HepG2 (cell line): ENCODE results near the gene NABP2. TPM values are rescaled to one million over a fixed set of nuclear protein-coding genes. Genes with fewer than 3 reads are reported as not detected.
A peak's percentile ranks its signal among the peaks of the same experiment; 100 is the strongest.

Source experiments
- ATF1 ChIP-seq: IDR thresholded peaks from 2 replicates; pipeline ENCODE4 v1.6.1; 2016; ENCODE audit warnings: mild to moderate bottlenecking, control low read depth
- FOXO1 ChIP-seq: sonication (generic); formaldehyde crosslinking; IDR thresholded peaks from 2 replicates; pipeline ENCODE4 v1.4.0; 2020; ENCODE audit warnings: missing genetic modification reagents
- KDM3A ChIP-seq: IDR thresholded peaks from 2 replicates; pipeline ENCODE4 v1.6.1; 2018; ENCODE audit warnings: low read depth, missing compliant biosample characterization
- SAP130 ChIP-seq: IDR thresholded peaks from 2 replicates; pipeline ENCODE4 v1.6.1; 2016; ENCODE audit warnings: low read depth
- SATB2 ChIP-seq: sonication (generic); formaldehyde crosslinking; IDR thresholded peaks from 2 replicates; pipeline ENCODE4 v1.5.0; 2020; ENCODE audit warnings: missing genetic modification reagents
- SMYD3 ChIP-seq: sonication (generic); formaldehyde crosslinking; IDR thresholded peaks from 2 replicates; pipeline ENCODE4 v1.8.1; 2023; ENCODE audit warnings: mild to moderate bottlenecking, missing genetic modification reagents
- SRF ChIP-seq: IDR thresholded peaks from 2 replicates; pipeline ENCODE4 v1.6.1; 2011; ENCODE audit warnings: mild to moderate bottlenecking, low read depth, low read length, moderate library complexity
- TGIF2 ChIP-seq: IDR thresholded peaks from 2 replicates; pipeline ENCODE4 v1.6.1; 2016; ENCODE audit warnings: control low read depth, missing compliant biosample characterization
- XBP1 ChIP-seq: sonication (generic); formaldehyde crosslinking; IDR thresholded peaks from 2 replicates; pipeline ENCODE4 v1.5.0; 2020; ENCODE audit warnings: missing genetic modification reagents
- ZNF24 ChIP-seq: fragments of 450-650 bp; IDR thresholded peaks from 2 replicates; pipeline ENCODE4 v1.6.1; 2017; ENCODE audit warnings: antibody characterized with exemption, mild to moderate bottlenecking
- ZNF576 ChIP-seq: sonication (generic); formaldehyde crosslinking; IDR thresholded peaks from 2 replicates; pipeline ENCODE4 v1.4.0; 2020; ENCODE audit warnings: mild to moderate bottlenecking, missing genetic modification reagents
- ZNF691 ChIP-seq: sonication (generic); formaldehyde crosslinking; IDR thresholded peaks from 2 replicates; pipeline ENCODE4 v1.4.0; 2020; ENCODE audit warnings: missing genetic modification reagents, low read depth, mild to moderate bottlenecking, borderline replicate concordance
- ZSCAN30 ChIP-seq: sonication (generic); formaldehyde crosslinking; IDR thresholded peaks from 2 replicates; pipeline ENCODE4 v1.5.0; 2020; ENCODE audit warnings: mild to moderate bottlenecking, missing genetic modification reagents
- ZXDC ChIP-seq: sonication (generic); formaldehyde crosslinking; IDR thresholded peaks from 2 replicates; pipeline ENCODE4 v1.5.0; 2020; ENCODE audit warnings: mild to moderate bottlenecking, missing genetic modification reagents
- polyA plus RNA-seq, 8 experiments: library from polyadenylated mRNA; depleted of rRNA in 3 of 8; stranded (reverse) in 7 of 8; unstranded in 1 of 8; fragments of >200 nt; fragmentation: Illumina TruSeq in 4 of 8; extraction: Trizol in 4 of 8; gene quantifications; 2 replicates each; pipeline versions ENCODE4 v1.2.1 to v1.2.3, GENCODE V29; 2011 to 2016; ENCODE audit warnings: low read depth in 4 of 8, missing spikeins in 1 of 8, mixed read lengths in 1 of 8; ENCODE audit not compliant: insufficient read depth in 1 of 8
- total RNA-seq, 5 experiments: library from RNA; depleted of rRNA; stranded (reverse); fragments of >200 nt; fragmentation: Illumina TruSeq; extraction: Trizol; gene quantifications; 2 replicates each; pipeline ENCODE4 v1.2.3, GENCODE V29; 2016; ENCODE audit warnings: low read depth in 1 of 5
- TF ChIP-seq, protein P1 (sequence below): sonication (generic); formaldehyde crosslinking; IDR thresholded peaks from 2 replicates; pipeline ENCODE4 v1.4.0; 2020; ENCODE audit warnings: mild to moderate bottlenecking, missing genetic modification reagents
- TF ChIP-seq, protein P2 (sequence below): sonication (generic); formaldehyde crosslinking; IDR thresholded peaks from 2 replicates; pipeline ENCODE4 v1.5.0; 2020; ENCODE audit warnings: missing genetic modification reagents
- TF ChIP-seq, protein P3 (sequence below): sonication (generic); formaldehyde crosslinking; IDR thresholded peaks from 2 replicates; pipeline ENCODE4 v1.4.0; 2020; ENCODE audit warnings: missing genetic modification reagents
- TF ChIP-seq, protein P4 (sequence below): sonication (generic); formaldehyde crosslinking; conservative IDR thresholded peaks from 2 replicates; pipeline ENCODE4 v1.5.0; 2020; ENCODE audit warnings: missing genetic modification reagents
- TF ChIP-seq, protein P5 (sequence below): sonication (generic); formaldehyde crosslinking; IDR thresholded peaks from 2 replicates; pipeline ENCODE4 v1.4.0; 2020; ENCODE audit warnings: missing genetic modification reagents

Gene NABP2
- total and polyA plus RNA-seq, 2 of the 13 experiments (the other 11 are each of a cell fraction or from before 2014, with no cell fraction given) = 33.2 to 35.5 TPM

DNA sequence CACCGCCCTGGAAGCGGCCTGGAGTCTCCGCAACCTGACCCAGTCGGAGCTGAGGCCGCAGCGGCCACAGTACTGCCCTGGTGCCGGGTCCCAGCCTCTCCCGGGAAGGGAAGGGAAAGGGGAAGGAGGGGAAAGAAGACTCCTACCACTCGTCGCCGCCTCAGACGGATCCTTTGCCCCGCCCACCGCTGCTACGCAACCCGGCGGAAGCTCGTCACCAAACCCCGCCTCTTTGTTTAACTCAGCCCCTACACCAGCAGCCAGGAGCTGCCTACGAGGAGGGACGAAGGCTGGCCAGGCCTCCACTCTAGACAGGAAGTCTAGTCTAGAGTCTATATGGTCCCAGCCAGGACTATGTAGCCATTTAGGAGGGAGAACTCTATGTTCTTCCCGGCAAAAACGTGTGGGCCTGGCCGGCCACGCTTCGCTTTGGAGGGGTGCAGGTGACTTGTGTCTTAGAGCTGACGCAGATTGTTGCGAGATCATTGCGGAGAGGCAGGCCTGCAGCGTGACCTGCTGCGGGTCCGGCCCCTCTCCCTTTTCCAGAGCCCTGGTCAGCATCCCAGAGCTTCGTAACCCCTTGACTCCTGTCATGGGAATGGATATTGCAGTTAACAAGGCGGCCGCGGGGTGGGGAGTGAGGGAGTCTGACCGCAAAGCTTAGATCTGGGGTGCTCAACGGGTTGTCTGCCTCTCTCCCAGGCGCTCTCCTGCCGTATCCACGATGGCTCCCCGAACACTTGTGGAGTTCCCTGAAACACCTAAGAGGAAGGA, 2.2 kb upstream of the NABP2 start, which contains the start of gene RNF41 (continued):
- no peak for TF ChIP-seq ZXDC
- TF ChIP-seq, protein P1, sequence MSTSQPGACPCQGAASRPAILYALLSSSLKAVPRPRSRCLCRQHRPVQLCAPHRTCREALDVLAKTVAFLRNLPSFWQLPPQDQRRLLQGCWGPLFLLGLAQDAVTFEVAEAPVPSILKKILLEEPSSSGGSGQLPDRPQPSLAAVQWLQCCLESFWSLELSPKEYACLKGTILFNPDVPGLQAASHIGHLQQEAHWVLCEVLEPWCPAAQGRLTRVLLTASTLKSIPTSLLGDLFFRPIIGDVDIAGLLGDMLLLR (CRISPR knock-in tag) = no peak
- TF ChIP-seq, protein P2, sequence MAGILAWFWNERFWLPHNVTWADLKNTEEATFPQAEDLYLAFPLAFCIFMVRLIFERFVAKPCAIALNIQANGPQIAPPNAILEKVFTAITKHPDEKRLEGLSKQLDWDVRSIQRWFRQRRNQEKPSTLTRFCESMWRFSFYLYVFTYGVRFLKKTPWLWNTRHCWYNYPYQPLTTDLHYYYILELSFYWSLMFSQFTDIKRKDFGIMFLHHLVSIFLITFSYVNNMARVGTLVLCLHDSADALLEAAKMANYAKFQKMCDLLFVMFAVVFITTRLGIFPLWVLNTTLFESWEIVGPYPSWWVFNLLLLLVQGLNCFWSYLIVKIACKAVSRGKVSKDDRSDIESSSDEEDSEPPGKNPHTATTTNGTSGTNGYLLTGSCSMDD = no peak
- peak; percentile 85 for TF ChIP-seq ATF1
- no peak for TF ChIP-seq ZNF576 (CRISPR knock-in tag)
- peak; percentile 84 for TF ChIP-seq ZNF691 (CRISPR knock-in tag)
- TF ChIP-seq, protein P3, sequence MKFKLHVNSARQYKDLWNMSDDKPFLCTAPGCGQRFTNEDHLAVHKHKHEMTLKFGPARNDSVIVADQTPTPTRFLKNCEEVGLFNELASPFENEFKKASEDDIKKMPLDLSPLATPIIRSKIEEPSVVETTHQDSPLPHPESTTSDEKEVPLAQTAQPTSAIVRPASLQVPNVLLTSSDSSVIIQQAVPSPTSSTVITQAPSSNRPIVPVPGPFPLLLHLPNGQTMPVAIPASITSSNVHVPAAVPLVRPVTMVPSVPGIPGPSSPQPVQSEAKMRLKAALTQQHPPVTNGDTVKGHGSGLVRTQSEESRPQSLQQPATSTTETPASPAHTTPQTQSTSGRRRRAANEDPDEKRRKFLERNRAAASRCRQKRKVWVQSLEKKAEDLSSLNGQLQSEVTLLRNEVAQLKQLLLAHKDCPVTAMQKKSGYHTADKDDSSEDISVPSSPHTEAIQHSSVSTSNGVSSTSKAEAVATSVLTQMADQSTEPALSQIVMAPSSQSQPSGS = peak; percentile 44; the same call in 1 of the 2 replicates
- TF ChIP-seq SMYD3 (CRISPR knock-in tag) = 0 out of 2 replicates have a peak, but pooled peaks have one; percentile 52
- peak; percentile 92 for TF ChIP-seq SAP130
- TF ChIP-seq, protein P4, sequence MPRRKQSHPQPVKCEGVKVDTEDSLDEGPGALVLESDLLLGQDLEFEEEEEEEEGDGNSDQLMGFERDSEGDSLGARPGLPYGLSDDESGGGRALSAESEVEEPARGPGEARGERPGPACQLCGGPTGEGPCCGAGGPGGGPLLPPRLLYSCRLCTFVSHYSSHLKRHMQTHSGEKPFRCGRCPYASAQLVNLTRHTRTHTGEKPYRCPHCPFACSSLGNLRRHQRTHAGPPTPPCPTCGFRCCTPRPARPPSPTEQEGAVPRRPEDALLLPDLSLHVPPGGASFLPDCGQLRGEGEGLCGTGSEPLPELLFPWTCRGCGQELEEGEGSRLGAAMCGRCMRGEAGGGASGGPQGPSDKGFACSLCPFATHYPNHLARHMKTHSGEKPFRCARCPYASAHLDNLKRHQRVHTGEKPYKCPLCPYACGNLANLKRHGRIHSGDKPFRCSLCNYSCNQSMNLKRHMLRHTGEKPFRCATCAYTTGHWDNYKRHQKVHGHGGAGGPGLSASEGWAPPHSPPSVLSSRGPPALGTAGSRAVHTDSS = no peak
- TF ChIP-seq SATB2 (CRISPR knock-in tag) = 0 out of 2 replicates have a peak, but pooled peaks have one; percentile 70
- TF ChIP-seq ZSCAN30 (CRISPR knock-in tag) = no peak
- TF ChIP-seq SRF = no peak
- TF ChIP-seq, protein P5, sequence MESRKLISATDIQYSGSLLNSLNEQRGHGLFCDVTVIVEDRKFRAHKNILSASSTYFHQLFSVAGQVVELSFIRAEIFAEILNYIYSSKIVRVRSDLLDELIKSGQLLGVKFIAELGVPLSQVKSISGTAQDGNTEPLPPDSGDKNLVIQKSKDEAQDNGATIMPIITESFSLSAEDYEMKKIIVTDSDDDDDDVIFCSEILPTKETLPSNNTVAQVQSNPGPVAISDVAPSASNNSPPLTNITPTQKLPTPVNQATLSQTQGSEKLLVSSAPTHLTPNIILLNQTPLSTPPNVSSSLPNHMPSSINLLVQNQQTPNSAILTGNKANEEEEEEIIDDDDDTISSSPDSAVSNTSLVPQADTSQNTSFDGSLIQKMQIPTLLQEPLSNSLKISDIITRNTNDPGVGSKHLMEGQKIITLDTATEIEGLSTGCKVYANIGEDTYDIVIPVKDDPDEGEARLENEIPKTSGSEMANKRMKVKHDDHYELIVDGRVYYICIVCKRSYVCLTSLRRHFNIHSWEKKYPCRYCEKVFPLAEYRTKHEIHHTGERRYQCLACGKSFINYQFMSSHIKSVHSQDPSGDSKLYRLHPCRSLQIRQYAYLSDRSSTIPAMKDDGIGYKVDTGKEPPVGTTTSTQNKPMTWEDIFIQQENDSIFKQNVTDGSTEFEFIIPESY = no peak
- no peak for TF ChIP-seq XBP1
- TF ChIP-seq KDM3A (CRISPR knock-in tag) = no peak
- peak; percentile 16; the same call in 1 of the 2 replicates for TF ChIP-seq FOXO1
- TF ChIP-seq TGIF2 = no peak; the same call in 1 of the 2 replicates
- no peak for TF ChIP-seq ZNF24
